GM08714 (cell line): Measurements from ENCODE around the gene PIK3AP1.

Experiments used
- H3K4me3 ChIP-seq: fragments of 200-500 bp; sonication (Bioruptor generic); 2 replicates; pipeline ENCODE4 v1.5.1; 2014; ENCODE audit warnings: mild to moderate bottlenecking, low read length, inconsistent platforms
- ZNF274 ChIP-seq: IDR thresholded peaks from 2 replicates; pipeline ENCODE4 v1.6.1; 2012; ENCODE audit warnings: mild to moderate bottlenecking, low read depth, low read length

Gene PIK3AP1

DNA sequence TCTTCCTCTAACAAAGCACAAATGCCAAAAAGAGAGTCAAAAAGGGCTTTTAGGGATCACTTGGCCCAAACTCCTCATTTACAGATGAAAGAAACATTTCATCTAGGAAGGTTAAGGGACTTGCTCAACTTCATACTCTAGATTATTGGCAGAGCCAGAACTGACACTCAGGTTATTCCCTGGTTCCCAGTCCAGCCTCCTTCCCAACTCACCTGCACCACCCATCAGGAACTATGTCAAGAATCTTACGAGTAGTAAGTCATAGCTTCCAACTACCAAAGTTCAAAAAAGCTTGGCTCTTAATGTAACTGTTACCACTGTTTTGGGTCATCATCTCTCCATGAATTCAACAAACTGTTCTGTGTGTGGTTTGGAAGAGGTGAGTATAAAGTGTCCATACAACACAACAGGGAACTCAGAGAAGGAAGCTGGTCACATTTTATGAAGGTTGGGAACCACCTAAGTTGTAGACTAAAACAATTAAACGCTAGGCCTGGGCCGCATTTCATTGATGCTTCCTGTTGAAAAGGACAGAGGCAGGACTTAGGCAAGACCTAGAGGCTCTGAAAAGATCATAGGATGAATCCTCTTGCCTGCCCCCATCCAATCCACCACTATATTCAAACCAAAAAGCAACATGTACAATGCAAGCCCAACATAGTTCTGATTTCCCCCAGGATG, 9.1 kb downstream of the PIK3AP1 start:
- TF ChIP-seq ZNF274 = no peak
- H3K4me3 ChIP-seq = no peak overlapping the region

DNA sequence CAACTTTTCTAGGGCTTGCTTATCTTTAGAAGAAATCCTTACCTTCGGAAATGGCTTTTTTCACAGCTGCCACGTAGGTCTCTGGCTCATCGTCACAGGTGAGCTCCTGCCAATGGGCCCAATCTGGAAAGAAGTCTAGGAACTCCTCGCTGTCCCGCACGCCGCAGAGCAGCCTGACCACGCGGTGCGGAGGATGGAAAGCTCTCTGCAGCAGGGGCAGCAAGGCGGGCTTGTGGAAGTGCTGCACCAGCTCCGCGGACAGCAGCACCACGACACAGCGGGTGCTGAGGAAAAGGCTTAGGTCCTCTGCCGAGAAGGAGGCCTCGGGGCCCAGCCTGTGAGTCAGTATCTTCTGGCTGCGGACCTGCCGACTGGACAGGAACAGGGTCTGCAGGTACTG, 10.8 kb downstream of the PIK3AP1 start:
- no peak overlapping the region for H3K4me3 ChIP-seq

GRCh38 chr10:96708996-96709395, 11.3 kb downstream of the PIK3AP1 start:
- no peak overlapping the region for H3K4me3 ChIP-seq
- TF ChIP-seq ZNF274 = no peak

More for the DNA sequence above, 10.8 kb downstream of the PIK3AP1 start:
- no peak for TF ChIP-seq ZNF274

DNA sequence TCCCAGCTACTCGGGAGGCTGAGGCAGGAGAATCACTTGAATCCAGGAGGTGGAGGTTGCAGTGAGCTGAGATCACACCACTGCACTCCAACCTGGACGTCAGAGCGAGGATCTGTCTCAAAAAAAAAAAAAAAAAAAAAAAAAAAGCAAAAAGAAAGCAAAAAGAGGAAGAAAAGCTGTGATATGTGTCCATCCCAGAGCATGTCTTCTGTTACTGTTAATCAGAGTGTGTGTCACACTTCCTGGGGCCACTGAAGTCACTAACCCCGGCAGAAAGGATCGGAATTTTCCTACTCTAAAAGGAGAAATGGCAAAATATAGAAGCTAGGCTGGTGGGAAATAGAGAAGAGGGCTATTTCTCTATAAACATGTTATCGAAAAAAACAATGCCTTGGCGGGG, 11.9 kb downstream of the PIK3AP1 start:
- H3K4me3 ChIP-seq = no peak overlapping the region
- no peak for TF ChIP-seq ZNF274

GRCh38 chr10:96706331-96706853, 13.9 kb downstream of the PIK3AP1 start:
- no peak overlapping the region for H3K4me3 ChIP-seq
- TF ChIP-seq ZNF274 = no peak

- H3K4me3 ChIP-seq = no peak overlapping the region
- no peak for TF ChIP-seq ZNF274
Observed at GRCh38 chr10:96705134-96705533, 15.2 kb downstream of the PIK3AP1 start.

DNA sequence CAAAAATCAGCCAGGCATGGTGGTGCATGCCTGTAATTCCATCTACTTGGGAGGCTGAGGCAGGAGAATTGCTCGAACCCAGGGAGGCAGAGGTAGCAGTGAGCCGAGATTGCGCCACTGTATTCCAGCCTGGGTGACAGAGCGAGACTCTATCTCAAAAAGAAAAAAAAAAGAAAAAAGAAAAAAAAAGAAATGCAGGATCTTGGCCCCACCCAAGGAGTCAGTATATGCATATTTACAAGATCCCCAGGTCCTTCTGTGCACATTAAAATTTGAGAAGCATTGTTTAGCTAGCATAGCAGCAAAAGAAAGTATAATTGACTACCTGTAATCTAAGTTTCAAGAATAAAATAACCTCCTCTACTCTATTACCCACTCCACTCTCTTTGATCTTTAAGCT, 15.8 kb downstream of the PIK3AP1 start:
- no peak overlapping the region for H3K4me3 ChIP-seq
- no peak for TF ChIP-seq ZNF274

DNA sequence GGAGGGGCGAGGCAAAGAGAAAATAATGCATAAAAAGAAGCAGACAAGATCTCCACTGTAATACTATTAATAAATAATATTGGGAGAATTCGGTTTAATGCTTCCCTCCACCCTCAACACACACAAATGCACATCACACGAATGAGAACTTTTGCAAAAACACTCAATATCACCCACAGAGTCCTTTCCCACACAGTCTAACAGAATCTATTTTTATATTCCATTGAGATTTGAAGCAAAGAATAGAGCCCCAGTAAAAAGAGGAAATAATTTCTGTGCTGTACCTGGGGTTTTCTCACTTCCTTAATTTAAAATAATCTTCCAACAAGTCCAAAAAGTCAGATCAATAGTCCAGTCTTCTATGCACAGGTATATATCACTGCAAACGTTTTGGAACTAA, 17.0 kb downstream of the PIK3AP1 start:
- TF ChIP-seq ZNF274 = no peak
- H3K4me3 ChIP-seq = no peak overlapping the region

- peak overlapping the region; percentile 79; the same call in 1 of the 2 replicates for H3K4me3 ChIP-seq
- TF ChIP-seq ZNF274 = no peak
Observed at GRCh38 chr10:96701265-96701664, 19.0 kb downstream of the PIK3AP1 start.

DNA sequence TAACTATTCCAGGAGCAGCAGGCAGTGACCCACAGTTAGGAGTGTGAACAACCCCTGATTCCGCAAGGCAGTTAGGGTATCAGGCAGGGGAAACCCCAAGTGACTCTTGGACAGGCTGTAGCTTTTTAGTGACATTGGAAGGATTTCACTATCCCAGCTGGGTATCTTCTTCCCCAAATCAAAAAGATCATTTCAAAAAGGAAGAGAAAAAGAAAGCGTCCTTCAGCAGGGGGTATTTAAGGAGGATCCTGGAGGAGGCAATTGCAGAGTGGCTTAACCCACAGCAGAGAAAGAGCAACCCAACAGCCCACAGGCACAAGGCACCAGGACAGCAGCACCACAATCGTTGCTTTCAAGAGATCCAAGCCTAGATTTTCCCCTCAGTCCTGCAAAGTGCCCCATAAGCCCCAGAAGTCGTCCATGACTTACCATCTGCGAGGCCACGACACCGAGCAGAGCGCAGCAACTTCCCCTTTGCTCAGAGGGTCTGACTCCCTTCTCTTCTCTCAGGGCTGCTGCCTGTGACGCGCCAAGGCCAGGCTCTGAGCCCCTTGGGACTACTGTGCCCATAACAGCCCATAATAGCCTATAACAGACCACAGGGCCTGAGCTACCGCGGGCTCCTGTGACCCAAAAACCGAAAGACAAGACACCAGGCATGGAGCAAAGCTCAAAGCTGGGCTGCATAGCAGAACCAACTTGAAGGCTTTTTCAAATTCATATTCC, 19.8 kb downstream of the PIK3AP1 start:
- no peak for TF ChIP-seq ZNF274
- peak overlapping the region; percentile 79 for H3K4me3 ChIP-seq

- no peak for TF ChIP-seq ZNF274
- peak overlapping the region; percentile 79 for H3K4me3 ChIP-seq
Observed at GRCh38 chr10:96699613-96700012, 20.7 kb downstream of the PIK3AP1 start.

DNA sequence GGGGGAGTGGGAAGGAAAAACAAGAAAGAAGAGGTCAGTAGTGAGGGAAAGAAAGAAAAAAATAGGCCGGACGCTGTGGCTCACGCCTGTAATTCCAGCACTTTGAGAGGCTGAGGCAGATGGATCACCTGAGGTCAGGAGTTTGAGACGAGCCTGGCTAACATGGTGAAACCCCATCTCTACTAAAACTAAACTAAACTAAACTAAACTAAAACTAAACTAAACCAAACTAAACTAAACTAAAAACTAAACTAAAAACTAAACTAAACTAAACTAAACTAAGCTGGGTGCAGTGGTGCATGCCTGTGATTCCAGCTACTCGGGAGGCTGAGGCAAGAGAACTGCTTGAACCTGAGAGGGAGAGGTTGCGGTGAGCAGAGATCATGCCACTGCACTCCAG, 22.0 kb downstream of the PIK3AP1 start:
- H3K4me3 ChIP-seq = peak overlapping the region; percentile 60

DNA sequence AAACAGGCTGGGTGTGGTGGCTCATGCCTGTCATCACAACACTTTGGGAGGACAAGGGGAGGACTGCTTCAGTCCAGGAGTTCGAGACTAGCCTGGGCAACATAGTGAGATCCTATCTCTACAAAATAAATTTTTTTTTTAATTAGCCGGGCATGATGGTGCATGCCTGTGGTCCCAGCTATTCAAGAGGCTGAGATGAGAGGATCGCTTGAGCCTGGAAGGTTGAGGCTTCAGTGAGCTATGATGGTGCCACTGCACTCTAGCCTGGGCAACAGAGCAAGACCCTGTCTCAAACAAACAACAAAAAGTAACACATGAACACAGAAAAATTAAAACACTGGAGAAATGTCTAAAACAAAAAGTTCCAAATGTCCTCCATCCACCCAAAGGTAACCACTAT, 22.9 kb downstream of the PIK3AP1 start:
- peak overlapping the region; percentile 36 for H3K4me3 ChIP-seq
- no peak for TF ChIP-seq ZNF274

- no peak for TF ChIP-seq ZNF274
- peak overlapping the region; percentile 36; the same call in 1 of the 2 replicates for H3K4me3 ChIP-seq
Observed at GRCh38 chr10:96696845-96697425, 23.4 kb downstream of the PIK3AP1 start.
